ENCODE results near the gene CNST.

CNST gene

GRCh38 chr1:246708166-246708565, 141.9 kb downstream of the CNST start:
- TF ChIP-seq TAF1 (IDR thresholded peaks at IDR 0.05; ENCODE audit: borderline replicate concordance, insufficient read depth, low read length) (no peak), SIN3A (IDR thresholded peaks at IDR 0.05; ENCODE audit: borderline replicate concordance, insufficient read depth, low read length) (no peak), FOXP2 (optimal IDR thresholded peaks at IDR 0.05; ENCODE audit: borderline replicate concordance, extremely low read depth, extremely low read length, insufficient read depth) (no peak), REST (IDR thresholded peaks at IDR 0.05; ENCODE audit: insufficient read depth in 1 of 2, low read depth in 2 of 2, low read length in 2 of 2) (no peak), POLR2AphosphoS5 (IDR thresholded peaks at IDR 0.05; ENCODE audit: low read depth, low read length) (no peak)

- TF ChIP-seq SIN3A (IDR thresholded peaks at IDR 0.05; ENCODE audit: borderline replicate concordance, insufficient read depth, low read length) = no peak
- no peak for TF ChIP-seq REST (IDR thresholded peaks at IDR 0.05; ENCODE audit: insufficient read depth in 1 of 2, low read depth in 2 of 2, low read length in 2 of 2)
- no peak for TF ChIP-seq FOXP2 (optimal IDR thresholded peaks at IDR 0.05; ENCODE audit: borderline replicate concordance, extremely low read depth, extremely low read length, insufficient read depth)
- TF ChIP-seq POLR2AphosphoS5 (IDR thresholded peaks at IDR 0.05; ENCODE audit: low read depth, low read length) = no peak
- no peak for TF ChIP-seq TAF1 (IDR thresholded peaks at IDR 0.05; ENCODE audit: borderline replicate concordance, insufficient read depth, low read length)
Measured at GRCh38 chr1:246709196-246709595, 142.9 kb downstream of the CNST start.

GRCh38 chr1:246709835-246710234, 143.6 kb downstream of the CNST start:
- TF ChIP-seq REST (IDR thresholded peaks at IDR 0.05; ENCODE audit: insufficient read depth in 1 of 2, low read depth in 2 of 2, low read length in 2 of 2) = no peak
- TF ChIP-seq TAF1 (IDR thresholded peaks at IDR 0.05; ENCODE audit: borderline replicate concordance, insufficient read depth, low read length) = no peak
- TF ChIP-seq POLR2AphosphoS5 (IDR thresholded peaks at IDR 0.05; ENCODE audit: low read depth, low read length) = no peak

GRCh38 chr1:246711548-246712003, 145.3 kb downstream of the CNST start:
- no peak for TF ChIP-seq REST (IDR thresholded peaks at IDR 0.05; ENCODE audit: insufficient read depth in 1 of 2, low read depth in 2 of 2, low read length in 2 of 2)
- TF ChIP-seq POLR2AphosphoS5 (IDR thresholded peaks at IDR 0.05; ENCODE audit: low read depth, low read length) = no peak
